ENCODE results near the gene KRT1.

Gene KRT1

DNA sequence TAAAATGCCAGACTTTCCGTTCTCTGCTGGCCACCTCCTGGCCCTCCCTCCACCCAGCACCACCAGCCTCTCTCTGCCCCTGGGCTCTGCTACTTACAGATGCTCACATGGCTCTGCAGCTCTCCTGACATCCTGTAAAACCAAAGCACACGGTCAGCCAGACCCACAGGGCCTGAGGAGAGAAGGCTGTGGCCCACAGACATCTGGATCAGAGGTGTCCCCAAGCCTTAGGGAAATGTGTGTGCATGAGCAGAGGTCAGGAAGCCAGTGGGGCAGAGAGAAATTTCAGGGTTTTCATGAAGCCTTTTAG lies 11.6 kb upstream of the KRT1 start:
- Histone ChIP-seq H3K9me3 (ENCODE audit: control insufficient read depth in 1 of 2, low read length in 2 of 2) (no peaks in the 10 kb centered on the region), H3K9ac (ENCODE audit: low read depth in 1 of 2, low read length in 2 of 2) (no peak overlapping the region), H3K36me3 (ENCODE audit: control insufficient read depth in 1 of 2, insufficient read depth in 2 of 2, low read length in 2 of 2) (no peaks in the 10 kb centered on the region), H3K27ac (ENCODE audit: low read depth, low read length) (no peak overlapping the region), H3K4me1 (ENCODE audit: control insufficient read depth in 1 of 2, insufficient read depth in 2 of 2, low read length in 2 of 2) (peaks cover 12 to 20% of the 10 kb centered on the region in 2 donors), H3K4me3 (ENCODE audit: low read depth in 1 of 2, low read length in 2 of 2) (no peak overlapping the region), H3K27me3 (ENCODE audit: control insufficient read depth in 1 of 2, insufficient read depth in 2 of 2, low read length in 2 of 2) (peaks cover 9 to 19% of the 10 kb centered on the region in 2 donors)

- Histone ChIP-seq H3K9me3 (ENCODE audit: control insufficient read depth in 1 of 2, low read length in 2 of 2) (no peaks in the 10 kb centered on the region), H3K27me3 (ENCODE audit: control insufficient read depth in 1 of 2, insufficient read depth in 2 of 2, low read length in 2 of 2) (peaks cover 9 to 19% of the 10 kb centered on the region in 2 donors), H3K9ac (ENCODE audit: low read depth in 1 of 2, low read length in 2 of 2) (no peak overlapping the region), H3K27ac (ENCODE audit: low read depth, low read length) (no peak overlapping the region), H3K36me3 (ENCODE audit: control insufficient read depth in 1 of 2, insufficient read depth in 2 of 2, low read length in 2 of 2) (no peaks in the 10 kb centered on the region), H3K4me1 (ENCODE audit: control insufficient read depth in 1 of 2, insufficient read depth in 2 of 2, low read length in 2 of 2) (peaks cover 18 to 25% of the 10 kb centered on the region in 2 donors), H3K4me3 (ENCODE audit: low read depth in 1 of 2, low read length in 2 of 2) (peak overlapping the region; percentile 48 to 50)
Observed at GRCh38 chr12:52691076-52691840, 11.1 kb upstream of the KRT1 start.

- no peaks in the 10 kb centered on the region for H3K36me3 ChIP-seq (ENCODE audit: control insufficient read depth in 1 of 2, insufficient read depth in 2 of 2, low read length in 2 of 2)
- peaks cover 9 to 19% of the 10 kb centered on the region in 2 donors for H3K27me3 ChIP-seq (ENCODE audit: control insufficient read depth in 1 of 2, insufficient read depth in 2 of 2, low read length in 2 of 2)
- H3K9me3 ChIP-seq (ENCODE audit: control insufficient read depth in 1 of 2, low read length in 2 of 2), result no peaks in the 10 kb centered on the region
- no peak overlapping the region for H3K27ac ChIP-seq (ENCODE audit: low read depth, low read length)
- H3K4me3 ChIP-seq (ENCODE audit: low read depth in 1 of 2, low read length in 2 of 2), result peak overlapping the region; percentile 48 to 50
- H3K4me1 ChIP-seq (ENCODE audit: control insufficient read depth in 1 of 2, insufficient read depth in 2 of 2, low read length in 2 of 2), result peaks cover 24 to 32% of the 10 kb centered on the region in 2 donors
- no peak overlapping the region for H3K9ac ChIP-seq (ENCODE audit: low read depth in 1 of 2, low read length in 2 of 2)
Observed at GRCh38 chr12:52690351-52691075, 10.3 kb upstream of the KRT1 start.

- peaks cover 26 to 34% of the 10 kb centered on the region in 2 donors for H3K4me1 ChIP-seq (ENCODE audit: control insufficient read depth in 1 of 2, insufficient read depth in 2 of 2, low read length in 2 of 2)
- H3K36me3 ChIP-seq (ENCODE audit: control insufficient read depth in 1 of 2, insufficient read depth in 2 of 2, low read length in 2 of 2), result no peaks in the 10 kb centered on the region
- no peak overlapping the region for H3K4me3 ChIP-seq (ENCODE audit: low read depth in 1 of 2, low read length in 2 of 2)
- H3K27me3 ChIP-seq (ENCODE audit: control insufficient read depth in 1 of 2, insufficient read depth in 2 of 2, low read length in 2 of 2), result peaks cover 9 to 19% of the 10 kb centered on the region in 2 donors
- no peak overlapping the region for H3K9ac ChIP-seq (ENCODE audit: low read depth in 1 of 2, low read length in 2 of 2)
- no peaks in the 10 kb centered on the region for H3K9me3 ChIP-seq (ENCODE audit: control insufficient read depth in 1 of 2, low read length in 2 of 2)
- H3K27ac ChIP-seq (ENCODE audit: low read depth, low read length), result no peak overlapping the region
Observed at GRCh38 chr12:52689936-52690335, 9.7 kb upstream of the KRT1 start.

- peaks cover 9 to 19% of the 10 kb centered on the region in 2 donors for H3K27me3 ChIP-seq (ENCODE audit: control insufficient read depth in 1 of 2, insufficient read depth in 2 of 2, low read length in 2 of 2)
- no peak overlapping the region for H3K4me3 ChIP-seq (ENCODE audit: low read depth in 1 of 2, low read length in 2 of 2)
- H3K9me3 ChIP-seq (ENCODE audit: control insufficient read depth in 1 of 2, low read length in 2 of 2), result no peaks in the 10 kb centered on the region
- H3K36me3 ChIP-seq (ENCODE audit: control insufficient read depth in 1 of 2, insufficient read depth in 2 of 2, low read length in 2 of 2), result no peaks in the 10 kb centered on the region
- no peak overlapping the region for H3K9ac ChIP-seq (ENCODE audit: low read depth in 1 of 2, low read length in 2 of 2)
- no peak overlapping the region for H3K27ac ChIP-seq (ENCODE audit: low read depth, low read length)
- H3K4me1 ChIP-seq (ENCODE audit: control insufficient read depth in 1 of 2, insufficient read depth in 2 of 2, low read length in 2 of 2), result peaks cover 26 to 34% of the 10 kb centered on the region in 2 donors
Observed at GRCh38 chr12:52689239-52689638, 9.0 kb upstream of the KRT1 start.

GRCh38 chr12:52688481-52688880 lies 8.3 kb upstream of the KRT1 start:
- H3K9ac ChIP-seq (ENCODE audit: low read depth in 1 of 2, low read length in 2 of 2), result no peak overlapping the region
- no peak overlapping the region for H3K4me3 ChIP-seq (ENCODE audit: low read depth in 1 of 2, low read length in 2 of 2)
- no peak overlapping the region for H3K27ac ChIP-seq (ENCODE audit: low read depth, low read length)
- H3K4me1 ChIP-seq (ENCODE audit: control insufficient read depth in 1 of 2, insufficient read depth in 2 of 2, low read length in 2 of 2), result peaks cover 26 to 34% of the 10 kb centered on the region in 2 donors
- peaks cover 9 to 19% of the 10 kb centered on the region in 2 donors for H3K27me3 ChIP-seq (ENCODE audit: control insufficient read depth in 1 of 2, insufficient read depth in 2 of 2, low read length in 2 of 2)
- no peaks in the 10 kb centered on the region for H3K36me3 ChIP-seq (ENCODE audit: control insufficient read depth in 1 of 2, insufficient read depth in 2 of 2, low read length in 2 of 2)
- no peaks in the 10 kb centered on the region for H3K9me3 ChIP-seq (ENCODE audit: control insufficient read depth in 1 of 2, low read length in 2 of 2)

- Histone ChIP-seq H3K9me3 (ENCODE audit: control insufficient read depth in 1 of 2, low read length in 2 of 2) (no peaks in the 10 kb centered on the region), H3K4me3 (ENCODE audit: low read depth in 1 of 2, low read length in 2 of 2) (no peak overlapping the region), H3K4me1 (ENCODE audit: control insufficient read depth in 1 of 2, insufficient read depth in 2 of 2, low read length in 2 of 2) (peaks cover 26 to 34% of the 10 kb centered on the region in 2 donors), H3K9ac (ENCODE audit: low read depth in 1 of 2, low read length in 2 of 2) (no peak overlapping the region), H3K27ac (ENCODE audit: low read depth, low read length) (no peak overlapping the region), H3K36me3 (ENCODE audit: control insufficient read depth in 1 of 2, insufficient read depth in 2 of 2, low read length in 2 of 2) (no peaks in the 10 kb centered on the region), H3K27me3 (ENCODE audit: control insufficient read depth in 1 of 2, insufficient read depth in 2 of 2, low read length in 2 of 2) (peaks cover 3 to 19% of the 10 kb centered on the region in 2 donors)
Observed at GRCh38 chr12:52687497-52688385, 7.5 kb upstream of the KRT1 start.

DNA sequence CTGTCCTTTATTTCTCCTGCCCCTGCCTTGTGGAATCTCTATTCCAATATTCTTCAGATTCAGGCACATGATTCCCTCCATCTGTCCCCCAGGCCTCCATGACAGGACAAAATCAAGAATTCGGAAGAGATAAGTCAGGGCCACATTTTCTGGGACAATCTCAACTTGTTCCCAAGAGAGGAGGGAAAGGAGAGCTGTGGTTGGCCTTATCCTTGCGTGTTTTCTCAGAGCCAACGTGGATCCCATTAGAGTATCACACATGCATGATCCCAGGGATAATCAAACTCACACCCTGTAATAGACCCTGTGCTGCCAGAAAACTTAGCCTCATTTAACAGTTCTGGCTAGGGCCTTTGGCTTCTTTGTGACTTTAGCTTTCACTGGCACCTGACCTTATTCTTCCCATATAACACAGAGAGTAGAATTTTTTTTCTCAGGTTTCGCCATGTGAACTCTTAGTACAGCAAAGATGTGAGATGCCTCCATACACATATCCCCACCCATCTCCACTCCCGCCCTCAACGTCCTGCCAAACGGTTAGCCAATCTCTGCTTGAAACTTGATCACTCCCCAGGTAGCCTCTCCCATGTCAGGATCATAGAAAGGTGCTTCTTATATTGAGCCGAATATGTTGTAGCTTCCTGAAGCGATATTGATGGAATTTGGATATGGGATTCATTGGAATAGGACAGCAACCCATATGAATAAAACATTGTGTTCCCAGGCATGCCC lies 6.7 kb upstream of the KRT1 start:
- Histone ChIP-seq H3K4me1 (ENCODE audit: control insufficient read depth in 1 of 2, insufficient read depth in 2 of 2, low read length in 2 of 2) (peaks cover 26 to 34% of the 10 kb centered on the region in 2 donors), H3K9ac (ENCODE audit: low read depth in 1 of 2, low read length in 2 of 2) (no peak overlapping the region), H3K27me3 (ENCODE audit: control insufficient read depth in 1 of 2, insufficient read depth in 2 of 2, low read length in 2 of 2) (peaks cover 0 to 17% of the 10 kb centered on the region in 2 donors), H3K27ac (ENCODE audit: low read depth, low read length) (no peak overlapping the region), H3K36me3 (ENCODE audit: control insufficient read depth in 1 of 2, insufficient read depth in 2 of 2, low read length in 2 of 2) (no peaks in the 10 kb centered on the region), H3K4me3 (ENCODE audit: low read depth in 1 of 2, low read length in 2 of 2) (no peak overlapping the region), H3K9me3 (ENCODE audit: control insufficient read depth in 1 of 2, low read length in 2 of 2) (no peaks in the 10 kb centered on the region)

DNA sequence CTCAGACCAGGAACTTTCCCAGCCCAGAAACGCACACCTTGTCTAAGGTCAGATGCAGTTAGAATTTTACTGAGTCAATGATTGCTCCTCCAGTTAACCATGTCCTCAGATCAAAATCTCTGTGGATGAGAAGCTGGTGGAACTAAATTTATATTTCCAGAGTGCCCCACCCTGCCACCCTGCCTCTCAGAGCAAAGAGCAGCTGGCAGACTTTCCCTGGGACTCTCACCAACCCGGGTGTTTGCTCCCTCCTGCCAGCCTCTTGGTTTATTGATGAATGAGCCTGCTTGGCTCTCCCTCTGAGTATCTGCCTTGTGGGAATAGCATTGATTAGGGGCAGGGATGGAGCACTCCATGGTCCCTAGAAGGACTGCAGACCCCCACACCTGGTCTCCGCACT lies 5.9 kb upstream of the KRT1 start:
- Histone ChIP-seq H3K27ac (ENCODE audit: low read depth, low read length) (no peak overlapping the region), H3K4me1 (ENCODE audit: control insufficient read depth in 1 of 2, insufficient read depth in 2 of 2, low read length in 2 of 2) (peaks cover 26 to 34% of the 10 kb centered on the region in 2 donors), H3K4me3 (ENCODE audit: low read depth in 1 of 2, low read length in 2 of 2) (no peak overlapping the region), H3K36me3 (ENCODE audit: control insufficient read depth in 1 of 2, insufficient read depth in 2 of 2, low read length in 2 of 2) (no peaks in the 10 kb centered on the region), H3K9ac (ENCODE audit: low read depth in 1 of 2, low read length in 2 of 2) (no peak overlapping the region), H3K27me3 (ENCODE audit: control insufficient read depth in 1 of 2, insufficient read depth in 2 of 2, low read length in 2 of 2) (peaks cover 0 to 10% of the 10 kb centered on the region in 2 donors), H3K9me3 (ENCODE audit: control insufficient read depth in 1 of 2, low read length in 2 of 2) (no peaks in the 10 kb centered on the region)
